GM10847 (cell line): ENCODE measurements around the gene CRTC3.

Experiments
- POLR2A ChIP-seq: IDR thresholded peaks from 2 replicates; pipeline ENCODE4 v1.6.1; 2011; ENCODE audit not compliant: insufficient read length; ENCODE audit errors: extremely low read depth

The CRTC3 gene

DNA sequence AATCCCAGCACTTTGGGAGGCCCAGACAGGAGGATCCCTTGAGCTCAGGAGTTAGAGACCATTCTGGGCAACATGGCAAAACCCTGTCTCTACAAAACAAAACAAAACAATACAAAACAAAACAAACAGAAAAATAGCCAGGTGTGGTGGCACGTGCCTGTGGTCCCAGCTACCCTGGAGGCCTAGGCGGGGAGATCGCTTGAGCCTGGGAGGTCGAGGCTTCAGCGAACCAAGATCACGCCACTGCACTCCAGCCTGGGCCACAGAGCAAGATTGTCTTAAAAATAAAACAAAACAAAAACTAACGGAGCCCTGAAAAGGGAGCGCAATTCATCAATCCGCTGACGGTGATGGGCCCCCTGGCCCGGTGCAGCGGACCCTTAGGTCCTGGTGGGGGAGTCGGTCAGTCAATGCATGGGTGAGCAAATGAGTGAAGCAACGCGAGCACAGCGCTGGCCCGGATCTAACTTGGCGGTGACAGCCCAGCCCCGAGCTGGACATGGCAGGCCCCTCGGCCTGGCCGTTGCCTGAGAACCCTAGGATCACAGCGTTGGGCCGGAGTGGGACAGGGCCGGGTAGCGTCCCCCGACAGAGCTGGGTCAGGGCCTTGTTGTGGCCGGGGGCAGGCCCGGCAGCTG is 135.0 kb downstream of the CRTC3 start:
- no peak for TF ChIP-seq POLR2A

GRCh38 chr15:90665288-90666134 is 135.8 kb downstream of the CRTC3 start:
- TF ChIP-seq POLR2A = peak; percentile 83

DNA sequence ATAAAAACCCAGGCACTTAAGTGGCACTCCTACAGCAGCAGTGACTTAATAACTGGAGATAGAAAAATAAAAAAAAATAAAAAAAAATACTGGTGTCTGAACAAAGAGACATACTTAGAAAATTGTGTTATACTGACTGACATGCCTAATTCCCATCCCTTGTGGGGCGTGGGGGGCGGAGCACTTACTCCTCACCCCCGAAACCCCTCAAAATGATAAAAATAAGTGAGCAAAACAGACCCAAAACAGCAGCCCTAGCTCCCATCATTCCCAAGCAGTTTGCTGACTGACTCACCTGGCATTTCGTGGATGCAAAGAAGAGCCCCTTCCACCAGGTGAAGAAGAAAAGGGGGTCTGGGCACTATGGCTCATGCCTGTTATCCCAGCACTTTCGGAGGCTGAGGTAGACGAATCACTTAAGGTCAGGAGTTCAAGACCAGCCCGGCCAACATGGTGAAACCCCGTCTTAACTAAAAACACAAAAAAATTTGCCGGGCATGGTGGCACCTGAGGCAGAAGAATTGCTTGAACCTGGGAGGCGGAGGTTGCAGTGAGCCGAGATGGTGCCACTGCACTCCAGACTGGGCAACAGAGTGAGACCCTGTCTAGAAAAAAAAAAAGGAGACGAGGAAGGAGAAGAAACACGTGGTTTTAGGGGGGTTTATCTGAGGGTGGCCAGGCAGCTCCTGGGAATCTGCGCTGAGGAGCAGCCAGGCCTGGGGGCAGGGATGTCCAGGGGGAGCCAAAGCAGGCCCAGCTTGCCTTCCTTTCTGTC is 136.6 kb downstream of the CRTC3 start:
- no peak for TF ChIP-seq POLR2A

DNA sequence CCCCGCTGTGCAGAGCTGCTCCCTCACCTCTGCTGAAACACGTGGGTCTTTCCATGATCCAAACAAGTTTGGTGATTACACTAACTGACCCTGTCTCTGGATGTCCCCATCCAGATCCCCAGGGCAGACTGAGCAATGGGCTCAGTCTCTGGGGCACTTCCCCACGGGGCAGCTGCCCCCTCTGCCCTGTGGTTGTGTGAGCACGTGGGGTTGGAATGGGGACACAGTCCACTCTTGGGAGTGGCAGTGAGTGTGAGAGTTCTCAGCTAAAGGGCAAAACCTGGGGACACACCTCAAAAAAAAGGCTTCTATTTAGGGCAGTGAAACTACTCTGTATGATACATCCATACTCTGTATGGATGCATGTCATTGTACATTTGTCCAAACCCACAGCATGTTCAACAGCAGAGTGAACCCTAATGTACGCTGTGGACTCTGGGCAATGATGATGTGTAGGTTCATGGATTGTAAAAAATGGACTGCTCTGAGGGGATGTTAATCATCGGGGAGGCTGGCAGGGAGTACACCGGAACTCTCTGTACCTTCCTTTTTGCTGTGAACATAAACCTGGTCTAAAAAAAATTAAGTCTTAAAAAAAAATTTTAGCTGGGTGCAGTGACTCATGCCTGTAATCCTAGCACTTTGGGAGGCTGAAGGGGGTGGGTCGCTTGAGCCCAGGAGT is 137.5 kb downstream of the CRTC3 start:
- no peak for TF ChIP-seq POLR2A

- TF ChIP-seq POLR2A = no peak
These were observed 141.5 kb downstream of the CRTC3 start for GRCh38 chr15:90671216-90671615.

GRCh38 chr15:90674476-90674875 is 144.8 kb downstream of the CRTC3 start:
- TF ChIP-seq POLR2A = no peak

GRCh38 chr15:90675464-90675863 is 145.7 kb downstream of the CRTC3 start:
- no peak for TF ChIP-seq POLR2A

DNA sequence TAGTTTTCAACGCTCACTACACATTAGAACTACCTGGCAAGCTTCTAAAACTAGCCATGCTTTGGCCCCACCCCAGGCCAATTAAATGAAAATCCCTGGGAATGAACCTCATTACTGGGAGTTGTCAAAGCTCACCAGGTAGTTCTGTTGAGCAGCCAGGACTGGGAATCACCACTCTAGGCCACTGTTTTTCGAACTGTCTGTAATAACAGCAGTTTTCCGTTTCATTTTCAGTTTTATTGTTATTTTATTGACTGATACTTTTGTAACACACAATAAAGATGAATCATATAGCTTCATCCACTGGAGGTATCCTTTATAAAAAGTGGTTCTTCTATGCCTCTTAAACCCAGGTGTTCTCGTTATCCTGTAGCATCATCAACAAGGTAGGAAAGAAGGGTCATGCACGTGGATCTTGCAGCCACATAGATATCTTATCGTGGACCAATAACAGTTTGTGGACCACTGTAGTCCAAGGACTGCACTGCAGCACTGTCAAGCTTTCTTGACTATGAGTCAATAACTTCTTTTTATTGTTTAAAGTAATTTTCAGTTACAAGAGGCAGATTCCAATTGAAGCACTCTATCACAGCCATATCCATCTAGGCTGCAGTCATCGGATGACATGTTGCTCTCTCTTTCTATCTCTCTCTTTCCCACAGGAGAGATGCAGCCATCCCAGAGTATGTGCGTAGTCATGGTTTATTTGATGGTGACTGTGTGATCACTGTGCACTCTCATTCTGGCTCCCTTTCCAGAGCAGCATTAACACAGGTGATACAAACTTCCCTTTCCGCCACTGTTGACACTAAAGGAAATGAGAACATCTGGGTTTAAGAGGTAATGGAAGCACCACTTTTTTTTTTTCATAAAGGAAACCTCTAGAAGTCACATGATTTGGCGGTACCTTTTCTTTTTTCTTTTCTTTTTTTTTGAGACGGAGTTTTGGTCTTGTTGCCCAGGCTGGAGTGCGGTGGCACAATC is 148.4 kb downstream of the CRTC3 start:
- no peak for TF ChIP-seq POLR2A

GRCh38 chr15:90679959-90680358 is 150.2 kb downstream of the CRTC3 start:
- TF ChIP-seq POLR2A = no peak

GRCh38 chr15:90680371-90680935 is 150.7 kb downstream of the CRTC3 start:
- no peak for TF ChIP-seq POLR2A

- TF ChIP-seq POLR2A = no peak
These were observed 151.3 kb downstream of the CRTC3 start for GRCh38 chr15:90681056-90681455.

DNA sequence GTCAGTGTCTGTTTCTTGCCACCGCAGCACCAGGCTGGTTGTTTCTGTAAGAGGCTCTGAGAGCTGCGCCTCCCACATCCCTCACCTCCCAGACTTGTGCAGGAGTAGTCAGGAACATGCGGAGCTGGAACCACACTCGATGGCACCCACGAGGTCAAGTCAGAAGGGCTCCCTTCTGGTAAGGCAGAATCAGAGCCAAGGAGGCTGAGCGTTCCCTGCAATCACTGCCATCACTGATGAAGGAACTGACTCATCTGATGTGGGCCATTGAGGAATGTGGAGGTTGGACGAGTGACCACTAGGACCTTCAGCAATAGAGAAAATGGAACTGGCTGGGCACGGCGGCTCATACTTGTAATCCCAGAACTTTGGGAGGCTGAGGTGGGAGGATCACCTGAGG is 151.8 kb downstream of the CRTC3 start:
- no peak for TF ChIP-seq POLR2A

DNA sequence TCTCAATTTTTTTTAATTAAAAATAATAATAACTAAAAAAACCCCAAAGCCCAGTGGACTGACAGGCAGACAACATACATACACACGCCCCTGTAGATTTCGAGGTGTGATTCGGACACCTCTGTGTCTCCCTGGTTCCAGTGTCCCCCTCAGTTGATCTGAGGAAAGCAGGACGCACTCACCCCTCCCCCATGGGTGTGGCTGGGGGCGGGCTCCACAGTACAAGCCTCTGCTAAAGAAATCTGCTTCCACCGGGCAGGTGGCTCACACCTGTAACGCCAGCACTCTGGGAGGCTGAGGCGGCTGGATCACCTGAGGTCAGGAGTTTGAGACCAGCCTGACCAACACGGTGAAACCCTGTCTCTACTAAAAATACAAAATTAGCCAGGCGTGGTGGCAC is 153.6 kb downstream of the CRTC3 start:
- no peak for TF ChIP-seq POLR2A

DNA sequence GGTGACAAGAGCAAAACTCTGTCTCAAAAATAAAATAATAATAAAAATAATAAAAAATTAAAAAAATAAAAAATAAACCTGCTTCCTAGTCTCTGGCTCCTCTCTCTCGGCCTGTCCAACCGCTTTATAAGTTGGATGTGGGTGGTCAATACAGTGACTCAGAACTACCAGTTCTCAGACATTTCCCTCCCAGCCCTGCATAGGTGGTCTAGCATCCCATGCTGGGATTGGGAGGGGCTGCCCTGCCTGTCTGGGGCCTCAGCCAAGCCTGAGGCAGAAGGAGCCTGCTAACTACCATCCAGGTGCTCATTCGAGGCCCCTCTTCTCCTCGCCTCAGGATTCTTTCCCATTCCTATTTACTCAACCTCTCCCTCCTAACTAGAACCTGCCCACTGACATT is 154.2 kb downstream of the CRTC3 start:
- no peak for TF ChIP-seq POLR2A
